Measurements from ENCODE around the gene EXOC6B. TPM values are rescaled to one million over a fixed set of nuclear protein-coding genes. Genes with fewer than 3 reads are reported as not detected.
"Not testable (repeated sequence)": the region's sequence is repeated elsewhere in the genome, so short reads cannot be mapped to it uniquely, and the experiment has no call there.

EXOC6B gene
- total RNA-seq, 1 donor from 2014 or later = 24.5 TPM

GRCh38 chr2:72674982-72675915 is 150.6 kb downstream of the EXOC6B start:
- H3K4me1 ChIP-seq (ENCODE audit: control insufficient read depth in 3 of 3, insufficient read depth in 3 of 3, low read length in 3 of 3) = peaks cover 0 to 4% (median 0%) of the 10 kb centered on the region in 3 donors
- no peak overlapping the region for H3K27ac ChIP-seq (ENCODE audit: low read depth, low read length)
- H3K9ac ChIP-seq (ENCODE audit: low read depth in 1 of 3, low read length in 3 of 3) = no peak overlapping the region
- H3K36me3 ChIP-seq (ENCODE audit: control insufficient read depth in 3 of 3, insufficient read depth in 3 of 3, low read length in 3 of 3) = no peaks in the 10 kb centered on the region
- H3K9me3 ChIP-seq (ENCODE audit: control insufficient read depth in 3 of 3, low read length in 3 of 3) = no peaks in the 10 kb centered on the region
- no peak overlapping the region for H3K4me3 ChIP-seq (ENCODE audit: low read length in 3 of 3)
- H3K27me3 ChIP-seq (ENCODE audit: control insufficient read depth in 3 of 3, insufficient read depth in 3 of 3, low read length in 3 of 3) = no peaks in the 10 kb centered on the region

- H3K4me1 ChIP-seq (ENCODE audit: control insufficient read depth in 3 of 3, insufficient read depth in 3 of 3, low read length in 3 of 3) = peaks cover 0 to 3% (median 0%) of the 10 kb centered on the region in 3 donors
- H3K36me3 ChIP-seq (ENCODE audit: control insufficient read depth in 3 of 3, insufficient read depth in 3 of 3, low read length in 3 of 3) = no peaks in the 10 kb centered on the region
- H3K4me3 ChIP-seq (ENCODE audit: low read length in 3 of 3) = no peak overlapping the region
- H3K9me3 ChIP-seq (ENCODE audit: control insufficient read depth in 3 of 3, low read length in 3 of 3) = no peaks in the 10 kb centered on the region
- no peaks in the 10 kb centered on the region for H3K27me3 ChIP-seq (ENCODE audit: control insufficient read depth in 3 of 3, insufficient read depth in 3 of 3, low read length in 3 of 3)
- no peak overlapping the region for H3K9ac ChIP-seq (ENCODE audit: low read depth in 1 of 3, low read length in 3 of 3)
- H3K27ac ChIP-seq (ENCODE audit: low read depth, low read length) = no peak overlapping the region
Measured at GRCh38 chr2:72673279-72673678, 152.6 kb downstream of the EXOC6B start.

GRCh38 chr2:72669121-72669520 is 156.7 kb downstream of the EXOC6B start:
- H3K36me3 ChIP-seq (ENCODE audit: control insufficient read depth in 3 of 3, insufficient read depth in 3 of 3, low read length in 3 of 3) = no peaks in the 10 kb centered on the region
- H3K9ac ChIP-seq (ENCODE audit: low read depth in 1 of 3, low read length in 3 of 3) = no peak overlapping the region
- no peaks in the 10 kb centered on the region for H3K4me1 ChIP-seq (ENCODE audit: control insufficient read depth in 3 of 3, insufficient read depth in 3 of 3, low read length in 3 of 3)
- no peak overlapping the region for H3K27ac ChIP-seq (ENCODE audit: low read depth, low read length)
- no peak overlapping the region for H3K4me3 ChIP-seq (ENCODE audit: low read length in 3 of 3)
- peaks cover 0 to 13% (median 3%) of the 10 kb centered on the region in 3 donors for H3K9me3 ChIP-seq (ENCODE audit: control insufficient read depth in 3 of 3, low read length in 3 of 3)
- H3K27me3 ChIP-seq (ENCODE audit: control insufficient read depth in 3 of 3, insufficient read depth in 3 of 3, low read length in 3 of 3) = no peaks in the 10 kb centered on the region

GRCh38 chr2:72668647-72669046 is 157.2 kb downstream of the EXOC6B start:
- no peaks in the 10 kb centered on the region for H3K27me3 ChIP-seq (ENCODE audit: control insufficient read depth in 3 of 3, insufficient read depth in 3 of 3, low read length in 3 of 3)
- H3K36me3 ChIP-seq (ENCODE audit: control insufficient read depth in 3 of 3, insufficient read depth in 3 of 3, low read length in 3 of 3) = no peaks in the 10 kb centered on the region
- H3K4me1 ChIP-seq (ENCODE audit: control insufficient read depth in 3 of 3, insufficient read depth in 3 of 3, low read length in 3 of 3) = no peaks in the 10 kb centered on the region
- no peak overlapping the region for H3K4me3 ChIP-seq (ENCODE audit: low read length in 3 of 3)
- H3K9me3 ChIP-seq (ENCODE audit: control insufficient read depth in 3 of 3, low read length in 3 of 3) = peaks cover 0 to 13% (median 3%) of the 10 kb centered on the region in 3 donors
- H3K9ac ChIP-seq (ENCODE audit: low read depth in 1 of 3, low read length in 3 of 3) = no peak overlapping the region
- no peak overlapping the region for H3K27ac ChIP-seq (ENCODE audit: low read depth, low read length)

- no peak overlapping the region for H3K4me3 ChIP-seq (ENCODE audit: low read length in 3 of 3)
- H3K27me3 ChIP-seq (ENCODE audit: control insufficient read depth in 3 of 3, insufficient read depth in 3 of 3, low read length in 3 of 3) = no peaks in the 10 kb centered on the region
- no peak overlapping the region for H3K27ac ChIP-seq (ENCODE audit: low read depth, low read length)
- no peak overlapping the region for H3K9ac ChIP-seq (ENCODE audit: low read depth in 1 of 3, low read length in 3 of 3)
- no peaks in the 10 kb centered on the region for H3K36me3 ChIP-seq (ENCODE audit: control insufficient read depth in 3 of 3, insufficient read depth in 3 of 3, low read length in 3 of 3)
- no peaks in the 10 kb centered on the region for H3K4me1 ChIP-seq (ENCODE audit: control insufficient read depth in 3 of 3, insufficient read depth in 3 of 3, low read length in 3 of 3)
- peaks cover 0 to 13% (median 3%) of the 10 kb centered on the region in 3 donors for H3K9me3 ChIP-seq (ENCODE audit: control insufficient read depth in 3 of 3, low read length in 3 of 3)
Measured at GRCh38 chr2:72665448-72665847, 160.4 kb downstream of the EXOC6B start.

GRCh38 chr2:72661985-72662384 is 163.8 kb downstream of the EXOC6B start:
- Histone ChIP-seq H3K36me3 (ENCODE audit: control insufficient read depth in 3 of 3, insufficient read depth in 3 of 3, low read length in 3 of 3) (no peaks in the 10 kb centered on the region), H3K9me3 (ENCODE audit: control insufficient read depth in 3 of 3, low read length in 3 of 3) (peaks cover 0 to 6% (median 3%) of the 10 kb centered on the region in 3 donors), H3K4me3 (ENCODE audit: low read length in 3 of 3) (no peak overlapping the region), H3K27me3 (ENCODE audit: control insufficient read depth in 3 of 3, insufficient read depth in 3 of 3, low read length in 3 of 3) (no peaks in the 10 kb centered on the region), H3K4me1 (ENCODE audit: control insufficient read depth in 3 of 3, insufficient read depth in 3 of 3, low read length in 3 of 3) (no peaks in the 10 kb centered on the region), H3K27ac (ENCODE audit: low read depth, low read length) (no peak overlapping the region), H3K9ac (ENCODE audit: low read depth in 1 of 3, low read length in 3 of 3) (no peak overlapping the region)

- Histone ChIP-seq H3K9ac (ENCODE audit: low read depth in 1 of 3, low read length in 3 of 3) (no peak overlapping the region), H3K27ac (ENCODE audit: low read depth, low read length) (no peak overlapping the region)
Measured at GRCh38 chr2:72649810-72650209, 176.0 kb downstream of the EXOC6B start.

GRCh38 chr2:72641221-72641620 is 184.6 kb downstream of the EXOC6B start:
- not testable (repeated sequence) for H3K27ac ChIP-seq (ENCODE audit: low read depth, low read length); H3K27me3 ChIP-seq (ENCODE audit: control insufficient read depth in 3 of 3, insufficient read depth in 3 of 3, low read length in 3 of 3); H3K9me3 ChIP-seq (ENCODE audit: control insufficient read depth in 3 of 3, low read length in 3 of 3); H3K36me3 ChIP-seq (ENCODE audit: control insufficient read depth in 3 of 3, insufficient read depth in 3 of 3, low read length in 3 of 3); H3K4me1 ChIP-seq (ENCODE audit: control insufficient read depth in 3 of 3, insufficient read depth in 3 of 3, low read length in 3 of 3); H3K9ac ChIP-seq (ENCODE audit: low read depth in 1 of 3, low read length in 3 of 3); H3K4me3 ChIP-seq (ENCODE audit: low read length in 3 of 3)

More at GRCh38 chr2:72649810-72650209, 176.0 kb downstream of the EXOC6B start:
- H3K4me1 ChIP-seq (ENCODE audit: control insufficient read depth in 3 of 3, insufficient read depth in 3 of 3, low read length in 3 of 3) = no peaks in the 10 kb centered on the region
- H3K27me3 ChIP-seq (ENCODE audit: control insufficient read depth in 3 of 3, insufficient read depth in 3 of 3, low read length in 3 of 3) = no peaks in the 10 kb centered on the region
- H3K4me3 ChIP-seq (ENCODE audit: low read length in 3 of 3) = no peak overlapping the region
- no peaks in the 10 kb centered on the region for H3K36me3 ChIP-seq (ENCODE audit: control insufficient read depth in 3 of 3, insufficient read depth in 3 of 3, low read length in 3 of 3)
- H3K9me3 ChIP-seq (ENCODE audit: control insufficient read depth in 3 of 3, low read length in 3 of 3) = no peaks in the 10 kb centered on the region

- no peaks in the 10 kb centered on the region for H3K36me3 ChIP-seq (ENCODE audit: control insufficient read depth in 3 of 3, insufficient read depth in 3 of 3, low read length in 3 of 3)
- H3K27ac ChIP-seq (ENCODE audit: low read depth, low read length) = no peak overlapping the region
- no peak overlapping the region for H3K9ac ChIP-seq (ENCODE audit: low read depth in 1 of 3, low read length in 3 of 3)
- no peaks in the 10 kb centered on the region for H3K4me1 ChIP-seq (ENCODE audit: control insufficient read depth in 3 of 3, insufficient read depth in 3 of 3, low read length in 3 of 3)
- no peaks in the 10 kb centered on the region for H3K27me3 ChIP-seq (ENCODE audit: control insufficient read depth in 3 of 3, insufficient read depth in 3 of 3, low read length in 3 of 3)
- H3K4me3 ChIP-seq (ENCODE audit: low read length in 3 of 3) = no peak overlapping the region
- H3K9me3 ChIP-seq (ENCODE audit: control insufficient read depth in 3 of 3, low read length in 3 of 3) = no peaks in the 10 kb centered on the region
Measured at GRCh38 chr2:72638600-72639211, 187.1 kb downstream of the EXOC6B start.

GRCh38 chr2:72636210-72636609 is 189.6 kb downstream of the EXOC6B start:
- Histone ChIP-seq H3K4me1 (ENCODE audit: control insufficient read depth in 3 of 3, insufficient read depth in 3 of 3, low read length in 3 of 3) (no peaks in the 10 kb centered on the region), H3K27me3 (ENCODE audit: control insufficient read depth in 3 of 3, insufficient read depth in 3 of 3, low read length in 3 of 3) (no peaks in the 10 kb centered on the region), H3K9me3 (ENCODE audit: control insufficient read depth in 3 of 3, low read length in 3 of 3) (no peaks in the 10 kb centered on the region), H3K9ac (ENCODE audit: low read depth in 1 of 3, low read length in 3 of 3) (no peak overlapping the region), H3K36me3 (ENCODE audit: control insufficient read depth in 3 of 3, insufficient read depth in 3 of 3, low read length in 3 of 3) (no peaks in the 10 kb centered on the region), H3K27ac (ENCODE audit: low read depth, low read length) (no peak overlapping the region), H3K4me3 (ENCODE audit: low read length in 3 of 3) (no peak overlapping the region)

Measured in skeletal muscle tissue (tissue), 4 donors.